HCT116 (cell line): ENCODE data around the gene MTPN. TPM values are rescaled to one million over a fixed set of nuclear protein-coding genes. Genes with fewer than 3 reads are reported as not detected.

Source experiments
- ATAC-seq: fragments of 200-7000 bp; cut with Tn5 transposase; 2 replicates; pipeline ENCODE4 v1.9.1; 2020; ENCODE audit warnings: mild to moderate bottlenecking, moderate library complexity
- BruUV-seq: library from RNA; stranded (reverse); fragments of 400-500 nt; replicated peaks from 2 replicates; lab custom pipeline; 2021; lab: Mats Ljungman, UMichigan
- CTCF ChIA-PET: fragments of 300-600 bp; sonication (Branson Sonifier 250); formaldehyde crosslinking; loops from one replicate; lab custom pipeline; 2021; ENCODE audit warnings: antibody characterized with exemption; lab: Charles Lee
- POLR2A ChIA-PET: fragments of 300-600, 350-600 bp; sonication (Branson Sonifier 250); formaldehyde crosslinking; loops from one replicate; lab custom pipeline; 2021; ENCODE audit warnings: antibody characterized with exemption; lab: Charles Lee
- RAD21 ChIA-PET, 2 experiments: fragments of 300-600 bp; sonication (Branson Sonifier 250); formaldehyde crosslinking; loops; one replicate each; lab custom pipeline; 2023; ENCODE audit warnings: low total read pairs in 2 of 2; ENCODE audit not compliant: uncharacterized antibody in 2 of 2, unreplicated experiment in 2 of 2, low non-redundant PET in 1 of 2; lab: Charles Lee
- DNase-seq: peaks from one replicate; pipeline ENCODE4 v3.0.0-alpha.2; 2010; ENCODE audit warnings: low read depth, low spot score
- H2AFZ ChIP-seq: fragments of 200-600 bp; shearing (Covaris generic), sonication (generic); 2 replicates; pipeline ENCODE4 v1.6.1; 2017; ENCODE audit warnings: low read depth, mixed run types, mixed read lengths, antibody characterized with exemption, low read length; ENCODE audit not compliant: poor library complexity, severe bottlenecking
- H3K27ac ChIP-seq: 2 replicates; pipeline ENCODE4 v1.5.1; 2012; ENCODE audit warnings: low read depth, low read length
- H3K27me3 ChIP-seq: fragments of 200-600 bp; sonication (generic); 2 replicates; pipeline ENCODE4 v1.6.1; 2016; ENCODE audit warnings: mixed run types, low read length, mixed read lengths; ENCODE audit not compliant: insufficient read depth
- H3K36me3 ChIP-seq, 2 experiments: fragments of 200-500 bp in 1 of 2; fragments of 200-600 bp in 1 of 2; sonication (Bioruptor generic) in 1 of 2; sonication (generic) in 1 of 2; 2 replicates each; pipeline versions ENCODE4 v1.5.1 to v1.6.1; 2014 to 2016; ENCODE audit warnings: low read length in 2 of 2, inconsistent platforms in 1 of 2, mixed read lengths in 1 of 2, mixed run types in 1 of 2; ENCODE audit not compliant: insufficient read depth in 2 of 2, control insufficient read depth in 1 of 2
- H3K4me1 ChIP-seq, 2 experiments: fragments of 200-600 bp in 1 of 2; sonication (generic) in 1 of 2; 2 replicates each; pipeline versions ENCODE4 v1.5.1 to v1.6.1; 2012 to 2017; ENCODE audit warnings: low read length in 2 of 2, inconsistent platforms in 1 of 2, mild to moderate bottlenecking in 1 of 2, mixed read lengths in 1 of 2, mixed run types in 1 of 2, moderate library complexity in 1 of 2; ENCODE audit not compliant: insufficient read depth in 2 of 2, control insufficient read depth in 1 of 2
- H3K4me2 ChIP-seq: fragments of 200-600 bp; sonication (generic); 2 replicates; pipeline ENCODE4 v1.6.1; 2017; ENCODE audit warnings: mixed run types, low read length, mixed read lengths
- H3K4me3 ChIP-seq, 2 experiments: fragments of 200-600 bp in 1 of 2; sonication (generic) in 1 of 2; replicated peaks in 1 of 2; 2 replicates each; pipeline ENCODE4 v1.5.1; 2011 to 2016; ENCODE audit warnings: low read length in 2 of 2, control low read depth in 1 of 2, low read depth in 1 of 2, mild to moderate bottlenecking in 1 of 2, mixed read lengths in 1 of 2, mixed run types in 1 of 2
- H3K79me2 ChIP-seq: fragments of 200-600 bp; sonication (generic); 2 replicates; pipeline ENCODE4 v1.6.1; 2017; ENCODE audit warnings: mild to moderate bottlenecking, mixed run types, low read length, moderate library complexity, mixed read lengths; ENCODE audit not compliant: insufficient read depth
- H3K9ac ChIP-seq: fragments of 200-600 bp; sonication (generic); 2 replicates; pipeline ENCODE4 v1.6.1; 2016; ENCODE audit warnings: low read length, mixed read lengths
- H3K9me2 ChIP-seq: fragments of 200-600 bp; sonication (generic), shearing (Covaris generic); 2 replicates; pipeline ENCODE4 v1.6.1; 2017; ENCODE audit warnings: mixed run types, mild to moderate bottlenecking, moderate library complexity; ENCODE audit not compliant: insufficient read depth
- H3K9me3 ChIP-seq, 2 experiments: fragments of 200-500 bp in 1 of 2; fragments of 200-600 bp in 1 of 2; sonication (Bioruptor generic) in 1 of 2; sonication (generic) in 1 of 2; 2 replicates each; pipeline ENCODE4 v1.6.1; 2014 to 2017; ENCODE audit warnings: low read length in 2 of 2, mixed read lengths in 2 of 2, inconsistent platforms in 1 of 2, low read depth in 1 of 2, mild to moderate bottlenecking in 1 of 2, mixed run types in 1 of 2, moderate library complexity in 1 of 2; ENCODE audit not compliant: control insufficient read depth in 1 of 2, insufficient read depth in 1 of 2
- H4K20me1 ChIP-seq: fragments of 200-600 bp; sonication (generic), shearing (Covaris generic); 2 replicates; pipeline ENCODE4 v1.6.1; 2017; ENCODE audit warnings: mixed run types, mild to moderate bottlenecking, moderate library complexity; ENCODE audit not compliant: insufficient read depth
- CBX3 ChIP-seq: IDR thresholded peaks from 2 replicates; pipeline ENCODE4 v1.6.1; 2012; ENCODE audit warnings: low read depth
- CEBPB ChIP-seq: IDR thresholded peaks from 2 replicates; pipeline ENCODE4 v1.6.1; 2012; ENCODE audit warnings: low read depth
- EGR1 ChIP-seq: IDR thresholded peaks from 2 replicates; pipeline ENCODE4 v1.6.1; 2012; ENCODE audit warnings: low read depth
- ELF1 ChIP-seq: IDR thresholded peaks from 2 replicates; pipeline ENCODE4 v1.6.1; 2012; ENCODE audit warnings: low read depth, borderline replicate concordance
- EZH2phosphoT487 ChIP-seq: fragments of 200-600 bp; IDR thresholded peaks from 2 replicates; pipeline ENCODE4 v1.6.1; 2018; ENCODE audit warnings: antibody characterized with exemption, borderline replicate concordance
- JUND ChIP-seq: IDR thresholded peaks from 2 replicates; pipeline ENCODE4 v1.6.1; 2012
- POLR2A ChIP-seq: IDR thresholded peaks from 2 replicates; pipeline ENCODE4 v1.7.0; 2011; ENCODE audit warnings: borderline replicate concordance; ENCODE audit not compliant: insufficient read depth, insufficient read length; ENCODE audit errors: extremely low read depth
- RAD21 ChIP-seq: IDR thresholded peaks from 2 replicates; pipeline ENCODE4 v1.6.1; 2012; ENCODE audit warnings: low read depth, mild to moderate bottlenecking
- SIN3A ChIP-seq: IDR thresholded peaks from 2 replicates; pipeline ENCODE4 v1.6.1; 2012; ENCODE audit warnings: low read depth
- SP1 ChIP-seq: IDR thresholded peaks from 2 replicates; pipeline ENCODE4 v1.6.1; 2012; ENCODE audit warnings: low read depth
- SRF ChIP-seq: IDR thresholded peaks from 2 replicates; pipeline ENCODE4 v1.6.1; 2012; ENCODE audit warnings: low read depth
- TCF7L2 ChIP-seq: IDR thresholded peaks from 2 replicates; pipeline ENCODE4 v1.7.0; 2011; ENCODE audit warnings: borderline replicate concordance, inconsistent platforms; ENCODE audit not compliant: insufficient read depth, insufficient read length; ENCODE audit errors: extremely low read depth
- ZFX ChIP-seq: fragments of 450-650 bp; IDR thresholded peaks from 2 replicates; pipeline ENCODE4 v1.6.1; 2017
- ZNF274 ChIP-seq: fragments of 200-500 bp; sonication (Bioruptor generic); IDR thresholded peaks from 2 replicates; pipeline ENCODE4 v1.6.1; 2014; ENCODE audit warnings: mild to moderate bottlenecking, low read depth, low read length, inconsistent platforms
- intact Hi-C: fragments of 100-400 bp; cut with micrococcal nuclease; formaldehyde crosslinking; loops from 2 replicates; pipeline ENCODE4 v1.10.0; 2022
- total RNA-seq: library from RNA; stranded (reverse); gene quantifications from one replicate; pipeline ENCODE4 v1.2.1, GENCODE V29; 2021; ENCODE audit not compliant: unreplicated experiment
- TF ChIP-seq, protein P1 (sequence below): IDR thresholded peaks from 2 replicates; pipeline ENCODE4 v1.6.1; 2012
- TF ChIP-seq, protein P2 (sequence below): IDR thresholded peaks from 2 replicates; pipeline ENCODE4 v1.6.1; 2012; ENCODE audit warnings: low read depth

The MTPN gene
- total RNA-seq, 1 experiment from 2014 or later, result 152 TPM

DNA sequence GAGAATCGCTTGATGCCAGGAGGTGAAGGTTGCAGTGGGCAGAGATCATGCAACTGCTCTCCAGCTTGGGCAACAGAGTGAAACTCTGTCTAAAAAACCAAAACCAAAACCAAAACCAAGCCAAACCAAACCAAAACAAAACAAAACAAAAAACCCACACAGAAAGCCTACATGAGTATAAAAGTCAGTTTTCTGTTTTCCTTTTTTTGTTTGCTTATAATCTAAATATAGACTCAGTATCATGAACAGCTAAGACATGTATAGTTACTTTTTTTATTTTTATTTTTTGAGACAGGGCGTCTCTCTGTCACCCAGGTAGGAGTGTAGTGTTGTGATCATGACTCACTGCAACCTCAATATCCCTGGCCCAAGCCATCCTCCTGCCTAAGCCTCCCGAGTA is 16.8 kb upstream of the MTPN start (continued):
- no peak for TF ChIP-seq ZFX
- TF ChIP-seq EGR1, result no peak
- TF ChIP-seq EZH2phosphoT487, result no peak
- TF ChIP-seq, protein P1, sequence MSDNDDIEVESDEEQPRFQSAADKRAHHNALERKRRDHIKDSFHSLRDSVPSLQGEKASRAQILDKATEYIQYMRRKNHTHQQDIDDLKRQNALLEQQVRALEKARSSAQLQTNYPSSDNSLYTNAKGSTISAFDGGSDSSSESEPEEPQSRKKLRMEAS, result no peak
- no peak for TF ChIP-seq RAD21
- no peak for TF ChIP-seq CEBPB
- TF ChIP-seq ELF1, result no peak
- no peak for TF ChIP-seq JUND
- TF ChIP-seq SIN3A, result no peak

DNA sequence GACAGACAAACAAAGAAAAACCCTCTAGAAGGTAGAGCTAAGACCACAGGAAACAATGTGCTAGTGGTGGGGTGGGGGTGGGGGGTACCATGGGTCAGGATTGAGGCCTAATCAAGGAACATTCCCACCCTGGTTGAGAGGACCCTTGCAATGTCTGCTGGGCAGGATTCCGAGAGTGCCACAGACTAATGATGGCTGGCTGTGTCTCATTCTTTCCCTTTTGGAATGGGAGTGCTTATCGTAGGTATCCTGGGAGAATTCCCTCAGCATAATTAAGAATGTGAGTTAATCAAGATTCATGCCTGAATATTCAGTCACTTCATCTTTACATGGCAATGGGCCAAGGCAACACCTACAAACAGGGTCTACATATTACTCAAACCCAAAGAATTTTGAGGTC is 14.7 kb upstream of the MTPN start:
- H3K9ac ChIP-seq, result no peak overlapping the region
- no peaks in the 10 kb centered on the region for H3K9me3 ChIP-seq
- no peak for ATAC-seq
- ChIA-PET POLR2A (interaction anchor here (0.7 kb wide), 1 partner anchor 175 kb away, joined by 4 read pairs; no protein-coding TSS in a partner anchor), CTCF (no interaction called here), RAD21 (no interaction called here)
- no peaks in the 10 kb centered on the region for H3K9me2 ChIP-seq
- H3K79me2 ChIP-seq, result no peaks in the 10 kb centered on the region
- no peak overlapping the region for H3K4me3 ChIP-seq
- no peaks in the 10 kb centered on the region for H3K27me3 ChIP-seq
- TF ChIP-seq SP1 (no peak), ZNF274 (no peak), SIN3A (no peak), CBX3 (no peak), ELF1 (no peak), SRF (no peak), POLR2A (no peak), TCF7L2 (no peak), EGR1 (no peak)
- TF ChIP-seq, protein P2, sequence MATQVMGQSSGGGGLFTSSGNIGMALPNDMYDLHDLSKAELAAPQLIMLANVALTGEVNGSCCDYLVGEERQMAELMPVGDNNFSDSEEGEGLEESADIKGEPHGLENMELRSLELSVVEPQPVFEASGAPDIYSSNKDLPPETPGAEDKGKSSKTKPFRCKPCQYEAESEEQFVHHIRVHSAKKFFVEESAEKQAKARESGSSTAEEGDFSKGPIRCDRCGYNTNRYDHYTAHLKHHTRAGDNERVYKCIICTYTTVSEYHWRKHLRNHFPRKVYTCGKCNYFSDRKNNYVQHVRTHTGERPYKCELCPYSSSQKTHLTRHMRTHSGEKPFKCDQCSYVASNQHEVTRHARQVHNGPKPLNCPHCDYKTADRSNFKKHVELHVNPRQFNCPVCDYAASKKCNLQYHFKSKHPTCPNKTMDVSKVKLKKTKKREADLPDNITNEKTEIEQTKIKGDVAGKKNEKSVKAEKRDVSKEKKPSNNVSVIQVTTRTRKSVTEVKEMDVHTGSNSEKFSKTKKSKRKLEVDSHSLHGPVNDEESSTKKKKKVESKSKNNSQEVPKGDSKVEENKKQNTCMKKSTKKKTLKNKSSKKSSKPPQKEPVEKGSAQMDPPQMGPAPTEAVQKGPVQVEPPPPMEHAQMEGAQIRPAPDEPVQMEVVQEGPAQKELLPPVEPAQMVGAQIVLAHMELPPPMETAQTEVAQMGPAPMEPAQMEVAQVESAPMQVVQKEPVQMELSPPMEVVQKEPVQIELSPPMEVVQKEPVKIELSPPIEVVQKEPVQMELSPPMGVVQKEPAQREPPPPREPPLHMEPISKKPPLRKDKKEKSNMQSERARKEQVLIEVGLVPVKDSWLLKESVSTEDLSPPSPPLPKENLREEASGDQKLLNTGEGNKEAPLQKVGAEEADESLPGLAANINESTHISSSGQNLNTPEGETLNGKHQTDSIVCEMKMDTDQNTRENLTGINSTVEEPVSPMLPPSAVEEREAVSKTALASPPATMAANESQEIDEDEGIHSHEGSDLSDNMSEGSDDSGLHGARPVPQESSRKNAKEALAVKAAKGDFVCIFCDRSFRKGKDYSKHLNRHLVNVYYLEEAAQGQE, result no peak
- no peak overlapping the region for H3K4me2 ChIP-seq
- DNase-seq, result no peak
- H3K4me1 ChIP-seq, result no peaks in the 10 kb centered on the region
- BruUV-seq, result no TSS peak
- no peaks in the 10 kb centered on the region for H3K36me3 ChIP-seq
- no peak overlapping the region for H3K27ac ChIP-seq
- no peaks in the 10 kb centered on the region for H4K20me1 ChIP-seq
- intact Hi-C loops, result no loop called here
- no peak overlapping the region for H2AFZ ChIP-seq
